H1 (cell line): ENCODE measurements around the gene NR2C2. TPM values are rescaled to one million over a fixed set of nuclear protein-coding genes. Genes with fewer than 3 reads are reported as not detected.

Experiments used
- CTCF ChIA-PET: fragments of 300-600 bp; sonication (Branson Sonifier 250); formaldehyde crosslinking; loops from one replicate; lab custom pipeline; 2021; ENCODE audit not compliant: partially characterized antibody; lab: Charles Lee
- POLR2A ChIA-PET: fragments of 300-600 bp; sonication (Branson Sonifier 250); formaldehyde crosslinking; loops from one replicate; lab custom pipeline; 2021; ENCODE audit warnings: inconsistent platforms; ENCODE audit not compliant: partially characterized antibody; lab: Charles Lee
- DNase-seq, 2 experiments: peaks; one replicate each; pipeline versions ENCODE4 v3.0.0 to v3.0.0-alpha.2; 2010 to 2022; ENCODE audit warnings: low spot score in 2 of 2, low read depth in 1 of 2, mixed read lengths in 1 of 2
- FAIRE-seq: peaks from 2 replicates; lab custom pipeline; 2011; peaks lifted over from hg19 to GRCh38; lab: Jason Lieb, UNC
- H2AFZ ChIP-seq: 2 replicates; pipeline ENCODE4 v1.8.1; 2012; ENCODE audit warnings: low read length, inconsistent platforms
- H2AK5ac ChIP-seq: 2 replicates; pipeline ENCODE4 v1.6.1; 2013; ENCODE audit warnings: low read depth, low read length
- H2BK120ac ChIP-seq: replicated peaks from 2 replicates; pipeline ENCODE3; 2013; ENCODE audit warnings: low read depth, low read length, inconsistent platforms
- H2BK12ac ChIP-seq: 2 replicates; pipeline ENCODE4 v1.6.1; 2013; ENCODE audit warnings: low read depth, low read length
- H2BK15ac ChIP-seq: 2 replicates; pipeline ENCODE4 v1.6.1; 2013; ENCODE audit warnings: low read length
- H2BK20ac ChIP-seq: 2 replicates; pipeline ENCODE4 v1.6.1; 2013; ENCODE audit warnings: low read length
- H2BK5ac ChIP-seq: 2 replicates; pipeline ENCODE4 v1.6.1; 2013; ENCODE audit warnings: low read depth, low read length
- H3K14ac ChIP-seq: 2 replicates; pipeline ENCODE4 v1.6.1; 2013; ENCODE audit warnings: inconsistent platforms; ENCODE audit not compliant: insufficient read length
- H3K18ac ChIP-seq: 2 replicates; pipeline ENCODE4 v1.6.1; 2013; ENCODE audit warnings: low read length; ENCODE audit errors: extremely low read depth
- H3K23ac ChIP-seq: 2 replicates; pipeline ENCODE4 v1.6.1; 2013; ENCODE audit warnings: inconsistent platforms; ENCODE audit not compliant: insufficient read length
- H3K23me2 ChIP-seq: 2 replicates; pipeline ENCODE4 v1.6.1; 2013; ENCODE audit warnings: low read depth, low read length
- H3K27ac ChIP-seq: 2 replicates; pipeline ENCODE4 v1.6.1; 2011; ENCODE audit warnings: low read depth, low read length, inconsistent platforms
- H3K27me3 ChIP-seq, 4 experiments: replicated peaks in 1 of 4; 1 replicate in 1 of 4; 2 replicates in 3 of 4; pipeline versions ENCODE4 v1.6.1 to v1.8.1; 2011 to 2013; ENCODE audit warnings: low read length in 3 of 4, mild to moderate bottlenecking in 3 of 4, inconsistent platforms in 2 of 4, mixed read lengths in 2 of 4, moderate library complexity in 1 of 4; ENCODE audit not compliant: control insufficient read depth in 3 of 4, insufficient read depth in 3 of 4; ENCODE audit errors: extremely low read depth in 1 of 4
- H3K36me3 ChIP-seq, 4 experiments: 2 replicates each; pipeline versions ENCODE4 v1.6.1 to v1.8.1; 2011 to 2013; ENCODE audit warnings: mild to moderate bottlenecking in 4 of 4, low read length in 3 of 4, moderate library complexity in 2 of 4, control low read depth in 1 of 4, inconsistent platforms in 1 of 4; ENCODE audit not compliant: insufficient read depth in 4 of 4, control insufficient read depth in 2 of 4
- H3K4ac ChIP-seq: replicated peaks from 2 replicates; pipeline ENCODE3; 2013; ENCODE audit warnings: low read length, low read depth, mixed read lengths, inconsistent platforms; ENCODE audit not compliant: insufficient read length
- H3K4me1 ChIP-seq, 4 experiments: replicated peaks in 1 of 4; 1 replicate in 1 of 4; 2 replicates in 3 of 4; pipeline versions ENCODE4 v1.6.1 to v1.8.1; 2011 to 2013; ENCODE audit warnings: low read length in 3 of 4, inconsistent platforms in 2 of 4, mixed read lengths in 1 of 4; ENCODE audit not compliant: insufficient read depth in 4 of 4, control insufficient read depth in 3 of 4
- H3K4me2 ChIP-seq, 2 experiments: 2 replicates each; pipeline versions ENCODE4 v1.6.1 to v1.8.1; 2011 to 2013; ENCODE audit warnings: low read depth in 2 of 2, low read length in 2 of 2, control low read depth in 1 of 2, inconsistent platforms in 1 of 2, mild to moderate bottlenecking in 1 of 2; ENCODE audit not compliant: insufficient read depth in 1 of 2
- H3K4me3 ChIP-seq, 4 experiments: fragments of 200-600, 300-600 bp in 1 of 4; sonication (generic), shearing (Covaris generic), sonication (Bioruptor Twin) in 1 of 4; 2 replicates each; pipeline versions ENCODE4 v1.5.1 to v1.8.1; 2011 to 2016; ENCODE audit warnings: low read length in 4 of 4, low read depth in 3 of 4, control low read depth in 2 of 4, inconsistent platforms in 2 of 4, mild to moderate bottlenecking in 2 of 4, mixed read lengths in 1 of 4, moderate library complexity in 1 of 4; ENCODE audit not compliant: insufficient read depth in 2 of 4; ENCODE audit errors: extremely low read depth in 1 of 4
- H3K56ac ChIP-seq: replicated peaks from 2 replicates; pipeline ENCODE3; 2013; ENCODE audit warnings: low read depth, mild to moderate bottlenecking, mixed read lengths, low read length, inconsistent platforms; ENCODE audit not compliant: insufficient read length
- H3K79me1 ChIP-seq: 2 replicates; pipeline ENCODE4 v1.6.1; 2013; ENCODE audit warnings: low read depth, low read length, control low read depth
- H3K79me2 ChIP-seq, 2 experiments: 2 replicates each; pipeline versions ENCODE4 v1.6.1 to v1.8.1; 2012 to 2013; ENCODE audit warnings: low read length in 2 of 2, mild to moderate bottlenecking in 2 of 2, inconsistent platforms in 1 of 2; ENCODE audit not compliant: insufficient read depth in 2 of 2, control insufficient read depth in 1 of 2
- H3K9ac ChIP-seq, 4 experiments: replicated peaks in 1 of 4; 1 replicate in 1 of 4; 2 replicates in 3 of 4; pipeline versions ENCODE4 v1.6.1 to v1.8.1; 2011 to 2013; ENCODE audit warnings: low read depth in 3 of 4, low read length in 3 of 4, control low read depth in 2 of 4, mild to moderate bottlenecking in 2 of 4, moderate library complexity in 2 of 4, inconsistent platforms in 1 of 4; ENCODE audit errors: extremely low read depth in 1 of 4
- H3K9me3 ChIP-seq, 2 experiments: 2 replicates each; pipeline versions ENCODE4 v1.6.1 to v1.8.1; 2012 to 2013; ENCODE audit warnings: mild to moderate bottlenecking in 2 of 2, moderate library complexity in 2 of 2, control low read depth in 1 of 2, inconsistent platforms in 1 of 2, low read depth in 1 of 2, low read length in 1 of 2, mixed read lengths in 1 of 2; ENCODE audit not compliant: insufficient read depth in 2 of 2
- H4K20me1 ChIP-seq, 2 experiments: replicated peaks in 1 of 2; 2 replicates each; pipeline versions ENCODE3 to v1.8.1; 2011 to 2013; ENCODE audit warnings: inconsistent platforms in 2 of 2, low read length in 2 of 2, mild to moderate bottlenecking in 1 of 2; ENCODE audit not compliant: insufficient read depth in 2 of 2, control insufficient read depth in 1 of 2
- H4K5ac ChIP-seq: 2 replicates; pipeline ENCODE4 v1.6.1; 2013; ENCODE audit warnings: low read length, low read depth, mixed read lengths, inconsistent platforms; ENCODE audit not compliant: insufficient read length
- H4K8ac ChIP-seq: 2 replicates; pipeline ENCODE4 v1.8.0; 2013; ENCODE audit warnings: mild to moderate bottlenecking, moderate library complexity, low read length, inconsistent platforms; ENCODE audit not compliant: insufficient read depth; ENCODE audit errors: extremely low read depth
- H4K91ac ChIP-seq: replicated peaks from 2 replicates; pipeline ENCODE3; 2013; ENCODE audit warnings: low read length, mixed read lengths, inconsistent platforms; ENCODE audit not compliant: insufficient read length
- RFX5 ChIP-seq: IDR thresholded peaks from 2 replicates; pipeline ENCODE4 v1.6.1; 2011; ENCODE audit warnings: low read depth, low read length, improper control_type of control experiment, borderline replicate concordance
- SP4 ChIP-seq: IDR thresholded peaks from 2 replicates; pipeline ENCODE4 v1.6.1; 2012; ENCODE audit warnings: low read length, inconsistent platforms
- WGBS, 2 experiments: shearing (Covaris generic) in 1 of 2; methylation state at CpG; one replicate each; pipeline versions ENCODE4 v1.1.6 to v1.1.7; 2013 to 2015; ENCODE audit warnings: low lambda C conversion rate in 2 of 2, mixed read lengths in 2 of 2, inconsistent platforms in 1 of 2, low coverage in 1 of 2, missing lambda C conversion rate in 1 of 2; ENCODE audit not compliant: insufficient replicate concordance in 2 of 2, insufficient coverage in 1 of 2, insufficient read length in 1 of 2; ENCODE audit errors: extremely low coverage in 1 of 2, missing lambda C conversion rate in 1 of 2; 5-methylcytosine and 5-hydroxymethylcytosine counted together
- polyA plus RNA-seq, 7 experiments: library from polyadenylated mRNA; depleted of rRNA in 3 of 7; stranded (reverse) in 5 of 7; unstranded in 2 of 7; fragments of >200 nt in 5 of 7; fragments of 200-250 nt in 2 of 7; gene quantifications; 1 replicate in 5 of 7; 2 replicates in 1 of 7; 4 replicates in 1 of 7; pipeline versions ENCODE4 v1.2.1 to v1.2.3, GENCODE V29; 2011 to 2013; ENCODE audit warnings: missing spikeins in 2 of 7, mixed read lengths in 2 of 7
- total RNA-seq: library from RNA; stranded (reverse); fragmentation: NEBNext Ultra II Directional; extraction: Animal tissue kit (Norgen Biotek cat#: 25700); gene quantifications from 2 replicates; pipeline ENCODE4 v1.2.1, GENCODE V29; 2021

Gene NR2C2
- total and polyA plus RNA-seq, 2 of the 8 experiments (the other 6 are each of a cell fraction or from before 2014, with no cell fraction given): 16.6 to 44.4 TPM

DNA sequence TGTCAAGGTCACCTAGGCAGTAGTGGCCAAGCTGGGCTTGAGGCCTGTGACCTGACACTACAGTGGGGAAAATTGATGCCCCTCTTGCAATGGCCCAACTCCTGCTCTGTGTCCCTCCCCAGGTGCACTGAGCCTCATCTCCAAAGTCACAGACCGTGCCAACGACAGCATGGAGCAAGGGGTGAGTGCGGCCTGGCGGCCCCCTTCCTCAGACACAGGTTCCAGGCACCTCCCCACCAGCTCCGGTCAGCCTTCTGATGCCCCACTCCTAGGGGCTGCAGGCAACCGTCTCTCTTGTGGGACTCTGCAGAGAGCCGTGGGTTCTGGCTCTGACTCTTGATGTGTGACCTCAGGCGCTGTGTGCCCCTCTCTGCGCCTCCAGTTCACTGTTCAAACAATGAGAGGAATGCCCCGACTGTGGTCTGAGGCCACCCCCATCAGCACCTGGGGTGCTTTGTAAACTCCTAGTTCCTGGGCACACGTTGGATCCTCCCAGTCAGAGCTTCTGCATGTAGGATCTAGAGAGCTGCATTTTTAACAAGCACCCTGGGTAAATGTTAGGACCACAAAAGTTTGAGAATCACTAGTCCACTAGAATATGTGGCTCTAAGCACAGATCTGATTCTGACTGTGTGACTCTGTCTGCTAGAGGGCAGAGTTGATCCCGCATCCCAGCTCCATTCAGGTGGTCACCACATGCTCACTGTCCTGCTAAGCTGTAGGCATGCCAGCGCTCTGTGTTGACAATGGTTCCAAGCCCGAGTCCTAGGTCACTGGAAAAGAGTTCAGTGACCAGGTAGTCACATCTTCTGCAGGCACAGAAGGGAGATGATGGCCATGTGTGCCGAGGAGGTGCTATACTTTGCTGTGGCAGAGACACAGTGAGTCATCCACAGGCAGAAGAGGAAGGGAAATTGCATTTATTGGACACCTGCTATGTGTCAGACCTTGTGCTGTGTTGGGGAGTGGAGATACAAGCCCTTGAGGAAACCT, 46.2 kb upstream of the NR2C2 start:
- no peak overlapping the region for H3K14ac ChIP-seq
- H2BK120ac ChIP-seq: peak overlapping the region; percentile 85
- peak overlapping the region; percentile 91; the same call in 1 of the 2 replicates for H2AK5ac ChIP-seq
- CTCF ChIA-PET: interaction anchor here (0.8 to 23.5 kb wide), 17 partner anchors 13 to 196 kb away, joined by 3 to 337 read pairs (median 6); no protein-coding TSS in a partner anchor
- peak overlapping the region; percentile 22 to 54; a peak in 3 of 4 replicates for H3K4me2 ChIP-seq
- H3K4me3 ChIP-seq: 0 out of 8 replicates have a peak overlapping the region, but pooled peaks of 1 of the 4 experiments have one; percentile 2
- no peak overlapping the region for H3K56ac ChIP-seq
- H3K9me3 ChIP-seq: 0 out of 4 replicates have a peak, but pooled peaks cover 0 to 4% of the 10 kb centered on the region in 2 experiments
- H3K9ac ChIP-seq: no peak overlapping the region
- H3K18ac ChIP-seq: peak overlapping the region; percentile 38
- H3K36me3 ChIP-seq: peaks cover 0 to 2% (median 0%) of the 10 kb centered on the region in 4 experiments; a peak in 1 of 8 replicates
- 68% methylated on average over 15 of the region's 15 CpGs; no CpG with 5 or more reads in 1 of the 2 experiments for WGBS, 2 experiments
- peak overlapping the region; percentile 75; the same call in 1 of the 2 replicates for H2BK20ac ChIP-seq
- H4K5ac ChIP-seq: peak overlapping the region; percentile 18
- POLR2A ChIA-PET: interaction anchor here (0.9 kb wide), 1 partner anchor 46 kb away, joined by 3 read pairs; no protein-coding TSS in a partner anchor
- no peak overlapping the region for H3K27ac ChIP-seq
- peak overlapping the region; percentile 12 for H4K91ac ChIP-seq
- no peaks in the 10 kb centered on the region for H4K20me1 ChIP-seq
- no peaks in the 10 kb centered on the region for H3K23me2 ChIP-seq
- no peaks in the 10 kb centered on the region for H3K27me3 ChIP-seq
- H3K79me2 ChIP-seq: no peaks in the 10 kb centered on the region
- peaks cover 3 to 26% (median 19%) of the 10 kb centered on the region in 4 experiments for H3K4me1 ChIP-seq
- peak overlapping the region; percentile 89 for H2BK15ac ChIP-seq
- no peak for DNase-seq
- TF ChIP-seq SP4: no peak
- no peak for TF ChIP-seq RFX5
- TF ChIP-seq, all 59 proteins: peak for 0
- Histone ChIP-seq H3K23ac (no peak overlapping the region), H3K4ac (peak overlapping the region; percentile 13), H2BK5ac (peak overlapping the region; percentile 47; the same call in 1 of the 2 replicates), H2BK12ac (peak overlapping the region; percentile 55; the same call in 1 of the 2 replicates), H4K8ac (no peak overlapping the region; the same call in 1 of the 2 replicates), H3K79me1 (no peaks in the 10 kb centered on the region), H2AFZ (no peak overlapping the region)
- FAIRE-seq: no peak
